Panc1 (cell line): ENCODE measurements around the gene SPHK2. TPM values are rescaled to one million over a fixed set of nuclear protein-coding genes. Genes with fewer than 3 reads are reported as not detected.
"Not testable (repeated sequence)": the region's sequence is repeated elsewhere in the genome, so short reads cannot be mapped to it uniquely, and the experiment has no call there.

ENCODE experiments used
- ATAC-seq: fragments of 200-7000 bp; cut with Tn5 transposase; 2 replicates; pipeline ENCODE4 v1.9.1; 2020; ENCODE audit warnings: mild to moderate bottlenecking, moderate library complexity
- BruUV-seq: library from RNA; stranded (reverse); fragments of 400-500 nt; replicated peaks from 2 replicates; lab custom pipeline; 2021; lab: Mats Ljungman, UMichigan
- CTCF ChIA-PET: fragments of 300-600 bp; sonication (Branson Sonifier 250); formaldehyde crosslinking; loops from one replicate; lab custom pipeline; 2022; ENCODE audit warnings: antibody characterized with exemption; lab: Charles Lee
- POLR2A ChIA-PET: fragments of 300-600 bp; sonication (Branson Sonifier 250); formaldehyde crosslinking; loops from one replicate; lab custom pipeline; 2022; ENCODE audit warnings: antibody characterized with exemption; lab: Charles Lee
- DNase-seq: peaks from one replicate; pipeline ENCODE4 v3.0.0-alpha.2; 2010; ENCODE audit warnings: low read depth, low spot score
- H3K27ac ChIP-seq: 2 replicates; pipeline ENCODE4 v1.5.1; 2011; ENCODE audit warnings: mild to moderate bottlenecking, low read length, inconsistent platforms
- H3K27me3 ChIP-seq: fragments of 200-500 bp; sonication (Bioruptor generic); 2 replicates; pipeline ENCODE4 v1.6.0; 2014; ENCODE audit warnings: low read length, inconsistent platforms; ENCODE audit not compliant: control insufficient read depth, insufficient read depth
- H3K36me3 ChIP-seq: fragments of 200-500 bp; sonication (Bioruptor generic); 2 replicates; pipeline ENCODE4 v1.5.1; 2014; ENCODE audit warnings: inconsistent platforms, mild to moderate bottlenecking, low read length, moderate library complexity; ENCODE audit not compliant: control insufficient read depth, insufficient read depth
- H3K4me1 ChIP-seq: 2 replicates; pipeline ENCODE4 v1.5.1; 2011; ENCODE audit warnings: inconsistent platforms, mild to moderate bottlenecking, low read length, moderate library complexity; ENCODE audit not compliant: control insufficient read depth, insufficient read depth
- H3K4me3 ChIP-seq, 2 experiments: 2 replicates each; pipeline ENCODE4 v1.5.1; 2011 to 2012; ENCODE audit warnings: low read depth in 2 of 2, low read length in 2 of 2, mild to moderate bottlenecking in 2 of 2, inconsistent platforms in 1 of 2, moderate library complexity in 1 of 2
- H3K9me3 ChIP-seq: fragments of 200-500 bp; sonication (Bioruptor generic); 2 replicates; pipeline ENCODE4 v1.5.1; 2014; ENCODE audit warnings: low read depth, mild to moderate bottlenecking, inconsistent platforms, low read length, moderate library complexity; ENCODE audit not compliant: control insufficient read depth, insufficient read depth
- POLR2AphosphoS5 ChIP-seq: IDR thresholded peaks from 2 replicates; pipeline ENCODE4 v1.6.1; 2012; ENCODE audit warnings: mild to moderate bottlenecking, low read depth, low read length, moderate library complexity
- SIN3A ChIP-seq: IDR thresholded peaks from 2 replicates; pipeline ENCODE4 v1.6.1; 2012; ENCODE audit warnings: low read depth, mild to moderate bottlenecking, low read length, moderate library complexity, borderline replicate concordance; ENCODE audit not compliant: insufficient read depth
- TCF7L2 ChIP-seq: IDR thresholded peaks from 2 replicates; pipeline ENCODE4 v1.6.1; 2011; ENCODE audit warnings: mild to moderate bottlenecking, low read depth, low read length, inconsistent platforms
- in situ Hi-C: cut with HindIII; loops from 2 replicates; pipeline ENCODE4 v1.10.0; 2016; ENCODE audit warnings: low sequenced_read_pairs, low pct_unique_long_range_greater_than_20kb
- intact Hi-C: fragments of 100-400 bp; cut with micrococcal nuclease; formaldehyde crosslinking; loops from one replicate; pipeline ENCODE4 v1.10.0; 2022; ENCODE audit not compliant: unreplicated experiment
- total RNA-seq: library from RNA; stranded (reverse); gene quantifications from one replicate; pipeline ENCODE4 v1.2.1, GENCODE V29; 2021; ENCODE audit not compliant: unreplicated experiment
- TF ChIP-seq, protein P1 (sequence below), 2 experiments: IDR thresholded peaks; 2 replicates each; pipeline ENCODE4 v1.6.1; 2011 to 2012; ENCODE audit warnings: low read depth in 2 of 2, control low read depth in 1 of 2, low read length in 1 of 2, mild to moderate bottlenecking in 1 of 2, moderate library complexity in 1 of 2; ENCODE audit not compliant: insufficient read depth in 1 of 2
- TF ChIP-seq, protein P2 (sequence below): fragments of 450-650 bp; IDR thresholded peaks from 2 replicates; pipeline ENCODE4 v1.5.1; 2017; ENCODE audit warnings: mild to moderate bottlenecking

SPHK2 gene
- total RNA-seq, 1 experiment from 2014 or later: 19.5 TPM

DNA sequence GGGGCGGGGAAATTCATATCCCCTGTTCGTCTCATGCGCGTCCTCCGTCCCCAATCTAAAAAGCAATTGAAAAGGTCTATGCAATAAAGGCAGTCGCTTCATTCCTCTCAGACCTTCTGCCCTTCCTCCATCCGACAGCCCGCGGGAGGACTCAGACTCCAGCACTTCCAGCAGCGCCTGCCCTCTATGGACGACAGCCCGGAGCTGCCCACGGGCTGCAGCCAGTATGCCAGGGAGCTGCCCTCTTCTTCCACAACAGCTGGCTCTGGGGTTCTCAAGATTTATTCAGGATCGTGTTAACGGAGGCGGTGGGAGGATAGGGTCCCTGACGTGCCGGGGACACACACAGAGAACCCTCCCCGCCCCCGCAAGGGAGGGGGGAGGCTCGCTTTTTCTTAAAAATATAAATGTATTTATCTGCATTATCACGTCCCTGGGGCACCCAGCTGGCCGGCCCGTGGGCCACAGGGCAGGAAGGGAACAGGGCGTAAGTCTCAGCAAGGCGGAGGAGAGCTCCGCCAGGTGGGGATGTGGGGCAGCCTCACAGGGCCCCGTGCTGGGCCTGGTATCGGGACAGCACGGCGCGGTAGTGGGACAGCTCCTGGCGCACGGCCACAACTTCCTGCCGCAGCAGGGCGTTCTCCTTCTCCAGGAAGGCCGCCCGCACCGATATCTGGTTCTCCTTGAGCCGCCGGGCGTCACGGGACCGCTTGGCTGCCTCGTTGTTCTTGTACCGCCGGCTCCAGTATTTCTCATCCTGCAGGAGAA is 11.2 kb downstream of the SPHK2 start:
- Histone ChIP-seq H3K9me3 (no peaks in the 10 kb centered on the region), H3K4me1 (peaks cover 23% of the 10 kb centered on the region), H3K36me3 (no peaks in the 10 kb centered on the region), H3K27ac (no peak overlapping the region), H3K4me3 (no peak overlapping the region), H3K27me3 (no peaks in the 10 kb centered on the region)
- CTCF ChIA-PET: no interaction called here
- BruUV-seq: no TSS peak
- no peak for DNase-seq
- POLR2A ChIA-PET: no interaction called here
- intact Hi-C loops (no loop called here), in situ Hi-C loops (no loop called here)
- TF ChIP-seq TCF7L2 (no peak), POLR2AphosphoS5 (no peak), SIN3A (no peak)
- TF ChIP-seq, protein P1, sequence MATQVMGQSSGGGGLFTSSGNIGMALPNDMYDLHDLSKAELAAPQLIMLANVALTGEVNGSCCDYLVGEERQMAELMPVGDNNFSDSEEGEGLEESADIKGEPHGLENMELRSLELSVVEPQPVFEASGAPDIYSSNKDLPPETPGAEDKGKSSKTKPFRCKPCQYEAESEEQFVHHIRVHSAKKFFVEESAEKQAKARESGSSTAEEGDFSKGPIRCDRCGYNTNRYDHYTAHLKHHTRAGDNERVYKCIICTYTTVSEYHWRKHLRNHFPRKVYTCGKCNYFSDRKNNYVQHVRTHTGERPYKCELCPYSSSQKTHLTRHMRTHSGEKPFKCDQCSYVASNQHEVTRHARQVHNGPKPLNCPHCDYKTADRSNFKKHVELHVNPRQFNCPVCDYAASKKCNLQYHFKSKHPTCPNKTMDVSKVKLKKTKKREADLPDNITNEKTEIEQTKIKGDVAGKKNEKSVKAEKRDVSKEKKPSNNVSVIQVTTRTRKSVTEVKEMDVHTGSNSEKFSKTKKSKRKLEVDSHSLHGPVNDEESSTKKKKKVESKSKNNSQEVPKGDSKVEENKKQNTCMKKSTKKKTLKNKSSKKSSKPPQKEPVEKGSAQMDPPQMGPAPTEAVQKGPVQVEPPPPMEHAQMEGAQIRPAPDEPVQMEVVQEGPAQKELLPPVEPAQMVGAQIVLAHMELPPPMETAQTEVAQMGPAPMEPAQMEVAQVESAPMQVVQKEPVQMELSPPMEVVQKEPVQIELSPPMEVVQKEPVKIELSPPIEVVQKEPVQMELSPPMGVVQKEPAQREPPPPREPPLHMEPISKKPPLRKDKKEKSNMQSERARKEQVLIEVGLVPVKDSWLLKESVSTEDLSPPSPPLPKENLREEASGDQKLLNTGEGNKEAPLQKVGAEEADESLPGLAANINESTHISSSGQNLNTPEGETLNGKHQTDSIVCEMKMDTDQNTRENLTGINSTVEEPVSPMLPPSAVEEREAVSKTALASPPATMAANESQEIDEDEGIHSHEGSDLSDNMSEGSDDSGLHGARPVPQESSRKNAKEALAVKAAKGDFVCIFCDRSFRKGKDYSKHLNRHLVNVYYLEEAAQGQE (IDR thresholded peaks at IDR 0.05; ENCODE audit: insufficient read depth in 1 of 2, low read depth in 2 of 2, low read length in 1 of 2): no peak
- TF ChIP-seq, protein P2, sequence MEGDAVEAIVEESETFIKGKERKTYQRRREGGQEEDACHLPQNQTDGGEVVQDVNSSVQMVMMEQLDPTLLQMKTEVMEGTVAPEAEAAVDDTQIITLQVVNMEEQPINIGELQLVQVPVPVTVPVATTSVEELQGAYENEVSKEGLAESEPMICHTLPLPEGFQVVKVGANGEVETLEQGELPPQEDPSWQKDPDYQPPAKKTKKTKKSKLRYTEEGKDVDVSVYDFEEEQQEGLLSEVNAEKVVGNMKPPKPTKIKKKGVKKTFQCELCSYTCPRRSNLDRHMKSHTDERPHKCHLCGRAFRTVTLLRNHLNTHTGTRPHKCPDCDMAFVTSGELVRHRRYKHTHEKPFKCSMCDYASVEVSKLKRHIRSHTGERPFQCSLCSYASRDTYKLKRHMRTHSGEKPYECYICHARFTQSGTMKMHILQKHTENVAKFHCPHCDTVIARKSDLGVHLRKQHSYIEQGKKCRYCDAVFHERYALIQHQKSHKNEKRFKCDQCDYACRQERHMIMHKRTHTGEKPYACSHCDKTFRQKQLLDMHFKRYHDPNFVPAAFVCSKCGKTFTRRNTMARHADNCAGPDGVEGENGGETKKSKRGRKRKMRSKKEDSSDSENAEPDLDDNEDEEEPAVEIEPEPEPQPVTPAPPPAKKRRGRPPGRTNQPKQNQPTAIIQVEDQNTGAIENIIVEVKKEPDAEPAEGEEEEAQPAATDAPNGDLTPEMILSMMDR: no peak
- no peak for ATAC-seq

DNA sequence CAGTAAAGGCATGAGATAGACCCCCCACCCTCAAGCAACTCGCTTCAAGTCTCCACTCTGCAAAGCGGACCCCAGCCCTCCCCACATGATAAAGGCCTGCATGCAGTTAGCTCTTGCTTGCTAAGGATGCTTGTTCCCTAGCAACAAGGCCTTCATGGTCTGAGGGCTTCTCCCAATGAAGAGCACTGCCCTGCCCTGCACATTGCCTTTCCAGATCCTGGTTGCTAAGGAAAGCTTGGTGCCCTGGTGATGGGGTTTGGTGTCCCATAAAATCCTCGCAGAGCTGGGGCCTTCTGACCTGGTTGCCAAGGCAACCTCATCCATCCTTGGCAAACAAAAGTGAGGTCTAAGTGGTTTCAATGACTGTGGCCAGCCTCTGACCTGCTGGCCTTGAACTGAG is 11.9 kb downstream of the SPHK2 start:
- ChIA-PET POLR2A (interaction anchor here (0.6 kb wide), 1 partner anchor 15 kb away, joined by 3 read pairs; no protein-coding TSS in a partner anchor), CTCF (no interaction called here)
- ATAC-seq: no peak
- Histone ChIP-seq H3K4me3 (no peak overlapping the region), H3K36me3 (no peaks in the 10 kb centered on the region), H3K4me1 (peaks cover 23% of the 10 kb centered on the region), H3K27ac (no peak overlapping the region), H3K9me3 (no peaks in the 10 kb centered on the region), H3K27me3 (no peaks in the 10 kb centered on the region)
- DNase-seq: no peak
- no TSS peak for BruUV-seq
- intact Hi-C loops (no loop called here), in situ Hi-C loops (no loop called here)
- TF ChIP-seq, protein P2: no peak
- no peak for TF ChIP-seq POLR2AphosphoS5
- no peak for TF ChIP-seq SIN3A
- TF ChIP-seq, protein P1 (IDR thresholded peaks at IDR 0.05; ENCODE audit: insufficient read depth in 1 of 2, low read depth in 2 of 2, low read length in 1 of 2): no peak
- no peak for TF ChIP-seq TCF7L2

DNA sequence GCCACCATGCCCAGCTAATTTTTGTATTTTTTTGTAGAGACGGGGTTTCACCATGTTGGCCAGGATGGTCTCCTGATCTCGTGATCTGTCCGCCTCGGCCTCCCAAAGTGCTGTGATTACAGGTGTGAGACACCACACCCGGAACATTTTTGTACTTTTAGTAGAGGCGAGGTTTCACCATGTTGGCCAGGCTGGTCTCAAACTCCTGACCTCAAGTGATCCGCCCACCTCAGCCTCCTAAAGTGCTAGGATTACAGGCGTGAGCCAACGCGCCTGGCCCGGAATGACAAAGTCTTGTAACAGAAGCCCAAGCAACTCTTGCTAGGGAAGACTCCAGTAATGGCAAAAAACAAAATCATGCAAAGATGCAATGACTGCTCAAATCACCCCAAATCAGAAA is 13.0 kb downstream of the SPHK2 start:
- H3K4me3 ChIP-seq, in situ Hi-C loops, H3K36me3 ChIP-seq, intact Hi-C loops, H3K27me3 ChIP-seq, ATAC-seq, CTCF ChIA-PET, BruUV-seq, H3K27ac ChIP-seq, DNase-seq, H3K9me3 ChIP-seq: not testable (repeated sequence)
- POLR2A ChIA-PET: interaction anchor here (0.6 kb wide), 1 partner anchor 254 kb away, joined by 5 read pairs; no protein-coding TSS in a partner anchor
- H3K4me1 ChIP-seq: peaks cover 23% of the 10 kb centered on the region
